Amniotic stem cell (primary cell): ENCODE results near the gene RNF150.

Experiments
- DNase-seq: peaks from one replicate; lab custom pipeline; 2025; lab: John Stamatoyannopoulos, UW

Gene RNF150

DNA sequence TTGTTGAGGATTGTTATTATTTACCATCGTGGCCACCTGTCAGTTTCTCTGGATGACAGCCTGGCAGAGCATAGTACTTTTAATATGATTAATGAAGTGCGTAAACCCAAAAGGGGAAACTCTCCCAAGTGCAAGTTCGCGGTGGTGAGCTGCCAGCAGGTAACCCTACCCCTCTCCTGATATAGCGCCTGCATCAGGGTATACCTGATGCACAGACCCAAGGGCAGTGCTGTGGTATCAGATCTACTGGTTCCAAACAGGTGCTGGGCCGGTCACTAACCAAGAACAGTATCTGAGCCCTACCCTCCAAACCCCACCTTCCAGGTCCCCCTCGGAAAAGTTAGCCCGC is 1.6 kb downstream of the RNF150 start:
- DNase-seq, result no peak

DNA sequence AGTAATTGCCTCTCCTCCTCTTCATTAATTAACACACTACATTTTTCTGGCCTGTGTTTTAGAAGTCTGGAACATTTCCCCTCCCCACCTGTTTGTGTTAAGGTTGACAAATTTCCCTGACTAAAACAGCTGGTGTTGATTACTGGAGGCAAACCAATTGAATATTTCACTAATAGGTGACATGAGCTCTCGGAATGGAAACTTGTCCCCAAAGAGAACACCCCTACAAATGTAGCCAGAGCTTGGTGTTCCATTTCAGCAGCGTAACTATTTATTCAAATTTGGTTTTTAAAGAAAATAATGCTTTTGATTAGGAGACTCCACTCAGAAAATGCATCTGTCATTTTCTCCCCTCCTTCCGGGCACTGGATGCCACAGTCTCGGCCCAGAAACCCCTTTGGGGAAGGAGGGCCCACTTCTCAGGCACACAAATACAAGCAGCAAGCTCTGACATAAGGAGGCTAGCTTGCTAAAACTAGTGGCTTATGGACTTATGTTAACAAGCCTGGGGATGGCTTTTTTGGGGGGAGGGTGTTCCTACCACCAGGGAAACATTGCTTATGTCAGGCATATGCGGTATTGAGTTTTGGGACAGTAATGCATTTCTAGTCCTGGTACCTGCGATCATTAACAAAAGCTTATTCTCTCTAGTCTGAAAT is 2.2 kb downstream of the RNF150 start:
- no peak for DNase-seq

DNA sequence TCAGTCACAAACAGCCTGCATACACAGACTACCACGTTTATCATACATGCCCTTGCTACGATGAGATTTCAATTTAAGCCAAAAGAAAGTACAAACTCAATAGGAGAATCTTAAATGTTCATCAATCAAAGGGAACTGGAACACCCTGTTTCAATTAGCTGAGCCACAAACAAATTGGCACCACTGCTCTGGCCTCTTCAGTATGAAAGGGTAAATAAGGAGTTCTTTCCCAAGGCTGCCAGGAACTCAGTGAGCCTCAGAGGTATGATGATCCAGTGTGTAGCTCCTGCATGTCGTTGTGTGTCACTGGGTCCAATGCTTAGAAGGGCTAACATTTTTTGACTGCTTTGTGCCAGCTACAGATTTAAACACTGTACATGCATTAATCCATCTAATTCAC is 5.4 kb downstream of the RNF150 start:
- DNase-seq, result no peak

DNA sequence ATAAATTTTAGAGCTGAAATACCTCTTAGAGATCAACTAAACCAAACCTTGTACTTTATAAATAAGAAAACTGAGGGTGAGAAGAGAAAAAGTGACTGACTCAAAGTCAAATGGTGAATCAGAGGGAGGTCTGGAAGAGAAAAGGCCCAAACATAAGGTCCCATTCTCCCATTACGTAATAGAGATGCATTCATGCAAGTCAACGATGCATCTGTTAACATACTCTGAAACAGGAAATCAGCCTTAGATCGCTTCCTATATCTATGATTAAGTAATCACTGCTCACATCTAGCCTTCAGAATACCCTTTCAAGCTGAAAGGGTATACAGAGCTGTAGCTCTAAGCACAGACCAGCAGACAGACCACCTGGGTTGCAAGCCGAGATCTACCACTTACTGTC is 6.5 kb downstream of the RNF150 start:
- DNase-seq, result no peak

DNA sequence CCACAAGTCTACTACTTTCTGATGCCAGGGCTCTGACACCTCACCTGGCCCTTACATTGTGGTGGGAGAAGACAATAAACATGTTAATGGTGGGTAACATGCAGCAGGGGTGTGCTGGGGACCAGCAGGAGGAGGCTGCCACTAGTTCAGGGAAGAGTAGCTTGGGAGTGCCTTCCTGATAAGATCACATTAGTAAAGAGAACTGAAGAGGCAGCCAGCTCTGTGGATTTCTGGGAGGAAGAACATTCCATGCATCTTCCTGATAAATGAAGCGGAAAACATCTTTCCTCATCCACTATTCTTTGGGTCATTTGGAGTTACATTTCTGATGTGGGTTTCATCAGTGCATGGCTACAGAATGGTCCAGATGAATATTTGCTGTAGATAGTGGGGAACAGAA is 9.0 kb downstream of the RNF150 start:
- no peak for DNase-seq

DNA sequence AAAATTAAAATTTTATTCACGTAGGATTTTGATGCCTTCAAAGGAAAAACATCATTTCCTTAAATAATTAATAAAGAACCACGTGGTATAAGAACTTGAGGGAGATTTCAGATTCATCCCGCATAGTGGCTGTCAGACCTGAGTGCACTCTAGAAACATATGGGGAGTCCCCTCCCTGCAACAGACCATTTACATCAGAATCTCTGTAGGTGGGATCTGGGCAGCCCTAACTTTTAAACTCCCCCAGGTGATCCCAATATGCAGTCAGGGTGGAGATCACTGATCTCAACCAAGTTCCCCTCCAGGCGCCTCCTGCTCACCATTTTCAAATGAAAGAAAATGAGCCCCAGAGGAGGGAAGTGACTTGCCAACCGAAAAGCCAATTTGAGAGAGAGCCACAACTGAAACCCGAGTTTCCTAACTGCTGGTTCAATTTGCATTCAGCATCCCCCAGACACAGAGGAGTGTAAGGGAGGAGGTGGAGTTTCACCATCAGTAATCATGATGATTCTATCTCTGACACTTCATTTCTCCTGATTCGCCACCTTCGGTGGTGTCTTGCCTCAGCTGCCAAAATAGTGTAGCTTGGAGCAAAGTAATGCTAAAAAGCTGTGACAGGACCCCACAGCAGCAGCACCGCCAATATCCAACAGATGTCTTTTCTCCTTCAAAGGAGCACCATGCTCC is 11.4 kb downstream of the RNF150 start:
- DNase-seq, result no peak

DNA sequence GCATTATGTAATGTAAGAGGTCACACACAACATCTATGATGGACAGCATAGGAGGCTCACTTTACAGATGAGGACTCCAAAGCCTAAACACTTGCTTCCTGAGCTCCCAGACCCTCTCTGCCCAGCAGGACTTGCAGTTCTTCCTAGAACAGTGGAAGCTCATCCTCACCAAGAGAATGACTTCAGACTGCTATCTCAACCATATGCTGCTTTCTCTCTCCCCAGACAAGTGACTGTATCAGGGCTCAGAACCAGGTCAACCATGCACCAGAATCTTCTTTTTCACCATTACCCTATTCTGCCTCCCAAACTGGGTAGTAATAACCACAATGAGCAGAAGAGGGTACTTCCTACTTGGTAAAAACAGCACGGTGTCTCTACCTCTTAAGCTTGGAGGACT is 12.2 kb downstream of the RNF150 start:
- DNase-seq, result no peak

DNA sequence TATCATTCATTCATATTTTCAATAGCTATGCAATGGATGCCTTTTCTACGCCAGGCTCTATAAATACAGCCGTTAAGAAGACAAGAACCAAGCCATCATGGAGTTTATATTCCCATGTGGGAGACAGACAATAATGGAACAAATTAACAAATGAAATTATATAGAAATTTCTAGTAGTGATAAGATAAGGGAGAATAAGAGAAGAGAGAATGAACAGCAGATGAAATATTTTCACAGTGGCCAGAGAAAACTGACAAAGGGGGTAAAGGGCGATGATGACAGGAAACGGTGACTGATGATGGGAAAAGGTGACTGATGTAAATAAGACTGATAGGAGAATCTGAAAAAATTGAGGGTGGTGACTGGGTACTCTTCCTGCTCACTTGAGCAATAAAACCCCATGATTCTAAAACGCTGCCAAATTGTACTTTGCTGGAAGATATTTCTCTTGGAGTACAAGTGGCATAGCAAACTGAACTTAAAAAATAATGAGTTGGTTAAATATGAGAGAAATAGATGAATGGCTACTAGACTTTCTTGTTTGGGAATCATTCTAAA is 13.2 kb downstream of the RNF150 start:
- DNase-seq, result no peak

DNA sequence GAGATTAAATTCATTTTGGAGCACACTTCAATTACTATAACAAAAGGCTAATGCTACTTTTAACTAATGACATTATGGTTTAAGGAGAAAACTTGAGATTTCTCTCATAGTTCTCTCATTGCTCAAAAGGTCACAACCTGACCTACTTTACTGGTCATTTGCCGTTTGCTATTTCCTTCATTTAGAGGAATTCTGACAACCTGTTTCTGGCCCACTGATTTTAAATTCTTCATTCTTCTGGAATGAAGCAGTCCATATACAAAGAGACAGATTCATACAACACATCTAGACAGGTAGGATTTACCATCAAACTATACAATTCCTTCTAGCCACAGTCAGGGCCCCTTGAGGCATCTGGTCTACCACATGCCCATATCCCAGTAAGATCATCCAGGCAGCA is 14.2 kb downstream of the RNF150 start:
- no peak for DNase-seq

DNA sequence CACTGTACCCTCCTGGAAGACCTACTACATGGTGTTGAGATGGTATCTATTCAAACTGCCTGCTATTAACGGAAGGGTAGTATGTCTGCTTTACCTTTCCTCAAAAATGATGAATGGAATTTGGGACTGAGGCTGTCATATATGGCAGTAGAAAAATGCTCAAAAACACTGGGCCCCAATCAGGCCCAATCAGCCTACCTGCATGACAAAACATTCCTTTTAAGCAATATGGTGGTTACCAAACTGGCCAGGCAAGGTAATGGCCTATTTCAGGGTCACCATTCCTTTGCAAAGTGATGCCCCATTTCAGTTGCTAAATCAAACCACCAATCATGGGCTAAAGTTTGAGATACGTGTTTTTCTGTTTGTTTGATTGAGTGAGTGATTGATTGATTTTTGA is 14.9 kb downstream of the RNF150 start:
- no peak for DNase-seq

DNA sequence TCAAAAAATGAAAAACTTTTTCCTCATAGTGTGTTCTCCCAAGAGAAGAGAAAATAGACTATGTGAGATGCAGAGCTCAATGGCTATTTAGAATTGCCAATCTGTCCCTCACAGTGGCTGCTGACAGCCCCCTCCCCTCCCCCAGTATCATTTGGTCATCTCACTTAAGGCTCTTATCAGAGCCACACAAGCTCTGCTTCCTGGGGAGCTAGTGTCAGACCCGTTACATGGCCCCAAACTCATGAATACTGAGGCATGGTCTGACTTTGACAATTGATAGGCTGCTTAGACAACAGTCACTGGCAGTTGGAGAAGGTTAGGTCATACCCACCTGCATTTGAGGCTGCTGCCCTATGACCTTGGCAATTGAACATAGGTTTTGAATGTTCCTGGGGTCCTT is 15.3 kb downstream of the RNF150 start:
- no peak for DNase-seq

DNA sequence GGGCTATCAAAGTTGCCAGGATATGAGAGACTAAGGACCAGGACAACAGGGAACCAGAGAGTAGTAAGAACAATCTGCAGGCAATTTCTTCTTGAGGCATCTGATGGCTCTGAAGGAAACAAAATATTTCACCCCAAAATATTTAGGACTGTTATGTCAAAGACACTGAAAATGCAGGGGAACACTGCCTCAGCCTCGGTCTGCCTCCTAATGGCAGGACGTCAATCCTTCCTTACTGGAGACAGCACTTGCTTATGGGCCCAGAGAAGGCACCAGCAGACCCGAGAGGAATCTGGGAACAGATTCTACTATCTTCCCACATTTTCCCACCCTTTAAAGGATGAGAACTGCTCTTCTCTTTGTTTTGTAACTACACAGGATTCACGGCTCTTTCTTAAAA is 23.3 kb downstream of the RNF150 start:
- no peak for DNase-seq

DNA sequence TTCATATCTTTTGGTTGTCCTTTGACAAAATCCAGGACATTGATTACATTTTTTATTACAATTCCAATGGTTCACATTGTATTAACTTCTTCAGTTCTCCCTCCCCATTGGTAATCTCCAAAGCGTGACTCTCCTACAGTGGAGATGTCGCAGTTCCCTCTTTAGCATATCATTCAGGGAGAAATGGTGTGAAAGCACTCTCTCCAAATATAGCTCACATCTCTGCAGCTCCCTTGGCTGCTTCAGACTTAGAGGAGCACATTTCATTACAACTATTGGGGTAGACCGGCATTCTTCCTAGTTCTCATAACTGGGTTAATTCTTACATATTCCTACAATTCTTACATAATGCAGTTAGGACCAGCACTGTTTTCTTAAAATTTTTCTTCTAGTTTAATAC is 25.3 kb downstream of the RNF150 start:
- DNase-seq, result no peak

DNA sequence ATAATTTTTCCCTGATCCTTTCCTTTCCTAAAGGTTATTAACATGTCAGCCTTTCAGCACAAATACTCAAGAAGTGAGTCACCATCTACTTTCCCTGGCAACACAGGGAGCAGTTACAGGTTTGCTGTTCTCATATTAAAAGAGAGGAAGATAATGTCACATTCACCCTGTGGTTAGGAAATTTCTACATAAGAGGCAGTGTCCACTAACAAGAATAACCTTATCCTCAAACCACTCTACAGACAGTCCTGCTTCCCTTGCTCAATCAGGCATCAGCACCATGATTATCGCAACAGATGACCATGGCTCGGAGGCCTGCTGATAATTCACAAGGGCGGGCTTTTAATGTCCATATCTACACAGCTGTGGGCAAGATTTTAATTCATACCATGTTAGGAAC is 30.9 kb downstream of the RNF150 start:
- DNase-seq, result no peak

DNA sequence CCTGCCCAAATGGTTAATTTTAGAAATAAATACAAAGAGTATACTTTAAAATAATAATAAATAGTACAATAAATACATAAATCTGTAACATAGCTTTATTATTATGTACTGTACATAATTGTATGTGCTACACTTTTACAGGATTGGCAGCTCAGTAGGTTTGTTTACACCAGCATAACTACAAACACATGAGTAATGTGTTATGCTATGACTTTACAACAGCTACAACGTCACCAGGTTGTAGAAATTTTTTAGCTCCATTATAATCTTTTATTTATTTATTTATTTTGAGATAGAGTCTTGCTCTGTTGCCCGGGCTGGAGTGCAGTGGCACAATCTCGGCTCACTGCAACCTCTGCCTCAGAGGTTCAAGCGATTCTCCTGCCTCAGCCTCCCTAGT is 31.8 kb downstream of the RNF150 start:
- no peak for DNase-seq

DNA sequence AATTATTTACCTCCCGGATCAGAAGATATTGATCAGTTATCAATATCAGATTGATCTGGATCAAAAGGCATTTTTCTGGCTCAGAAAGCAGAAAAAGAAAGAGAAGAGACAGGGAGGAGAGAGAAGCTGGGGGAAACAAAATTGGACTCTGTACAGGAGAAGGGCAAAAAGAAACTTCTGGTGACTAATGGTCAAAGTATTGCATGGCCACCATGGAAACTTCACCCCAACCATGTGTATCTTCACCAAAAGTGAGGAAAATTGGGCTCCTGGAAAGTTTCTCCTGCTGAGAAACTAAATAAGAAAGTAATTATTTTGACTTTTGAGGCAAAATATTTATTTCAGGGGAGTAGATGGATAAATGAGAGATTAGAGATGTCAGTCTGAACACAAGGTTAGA is 33.9 kb downstream of the RNF150 start:
- no peak for DNase-seq

DNA sequence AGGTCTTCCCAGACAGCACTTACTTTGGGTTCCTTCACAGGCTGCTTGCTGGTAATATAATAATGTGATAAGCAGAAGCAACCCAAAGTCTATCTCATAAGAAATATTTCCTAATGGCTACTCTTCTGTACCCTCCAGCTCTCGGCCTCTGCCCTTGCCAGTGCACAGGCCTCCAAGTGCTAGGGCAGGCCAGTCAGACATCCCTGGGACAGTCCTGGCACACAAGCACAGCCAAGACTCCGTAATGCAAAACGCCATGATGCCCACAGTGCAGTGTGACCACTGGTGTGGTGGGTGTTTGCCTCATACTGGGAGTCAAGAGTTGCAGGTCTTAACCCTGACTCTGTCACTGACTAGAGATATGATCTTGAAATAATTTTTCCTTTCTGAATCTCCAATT is 35.1 kb downstream of the RNF150 start:
- no peak for DNase-seq

DNA sequence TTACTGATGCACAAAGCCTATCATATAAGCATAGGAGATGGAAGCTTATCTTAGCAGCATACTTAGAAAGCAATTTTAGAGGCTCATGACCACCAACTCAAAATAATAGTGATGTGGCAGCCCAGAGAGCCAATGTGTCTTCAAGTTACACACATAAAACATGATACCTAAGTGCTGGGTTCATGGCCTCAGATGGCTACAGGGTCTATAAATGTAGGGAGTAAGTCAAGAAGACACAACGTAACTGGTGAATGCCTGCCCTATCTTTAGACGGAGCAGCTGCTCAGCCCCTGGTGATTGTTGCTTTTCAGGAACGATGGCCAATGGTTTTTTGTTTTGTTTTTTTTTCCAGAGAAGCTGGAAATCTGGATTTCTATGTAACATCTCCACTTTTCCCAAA is 42.8 kb downstream of the RNF150 start:
- DNase-seq, result no peak

DNA sequence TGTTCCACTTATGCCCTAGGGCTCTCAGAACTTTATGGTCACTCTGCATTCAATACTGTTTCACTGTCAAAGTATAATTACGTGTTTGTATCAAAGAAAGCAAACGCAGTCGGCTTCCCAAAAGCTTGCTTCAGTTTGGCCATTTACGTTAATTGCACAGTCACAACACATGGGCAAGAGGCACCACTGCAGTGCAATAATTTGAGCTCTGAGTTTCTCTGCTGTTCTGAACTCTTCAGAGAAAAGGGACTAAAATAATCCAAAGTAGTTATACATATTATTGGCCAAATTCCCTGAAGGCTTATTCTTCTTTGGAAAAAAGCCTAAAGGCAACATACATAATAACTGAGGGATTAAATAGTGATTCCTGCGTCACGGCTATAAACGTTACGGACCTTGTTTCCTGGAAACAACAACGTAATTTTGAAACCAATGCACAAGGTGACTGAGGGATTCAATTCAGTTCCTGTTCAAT is 51.3 kb downstream of the RNF150 start:
- no peak for DNase-seq

DNA sequence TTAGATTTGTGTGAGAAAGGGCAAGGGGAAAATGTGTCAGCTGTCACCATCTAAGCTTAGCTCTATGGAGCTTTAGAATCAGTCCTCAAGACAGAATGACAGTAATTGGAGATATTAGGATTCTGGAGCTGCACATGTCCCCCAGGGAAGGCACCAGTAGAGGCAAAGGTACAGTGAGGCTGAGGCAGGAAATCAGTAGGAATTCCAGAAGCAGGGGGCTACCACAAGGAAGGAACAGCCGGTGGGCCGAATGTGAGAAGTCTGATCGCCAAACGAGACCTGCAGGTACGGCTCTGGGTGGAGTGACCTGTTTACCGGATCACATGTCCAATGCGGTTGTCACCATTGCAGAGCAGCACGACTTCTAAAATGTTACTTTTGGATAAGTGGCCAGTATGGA is 52.6 kb downstream of the RNF150 start:
- no peak for DNase-seq

DNA sequence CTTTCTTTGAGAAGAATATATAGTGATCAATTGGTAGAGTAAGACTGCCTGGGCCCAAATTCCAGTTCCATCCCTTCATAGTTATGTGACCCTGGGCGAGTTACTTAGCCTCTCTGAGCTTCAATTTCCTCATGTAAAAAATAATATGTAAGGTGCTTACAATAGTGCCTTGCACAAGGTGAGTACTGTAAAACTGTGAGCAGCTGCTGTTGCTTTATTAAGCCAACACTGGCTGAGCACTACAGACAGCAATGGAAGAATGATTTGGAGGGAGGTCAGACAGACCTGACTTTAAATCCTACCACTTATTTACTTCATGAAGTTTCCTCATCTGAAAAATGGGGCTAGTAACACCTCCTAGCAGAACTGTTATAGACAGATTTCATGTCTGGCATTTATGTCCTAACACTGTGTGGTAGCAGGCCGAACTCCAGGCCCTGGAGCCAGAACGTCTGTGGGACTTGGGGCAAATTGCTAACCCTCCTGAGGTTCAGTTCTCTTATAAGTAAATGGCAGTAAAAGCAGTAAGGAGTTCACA is 53.8 kb downstream of the RNF150 start:
- no peak for DNase-seq

DNA sequence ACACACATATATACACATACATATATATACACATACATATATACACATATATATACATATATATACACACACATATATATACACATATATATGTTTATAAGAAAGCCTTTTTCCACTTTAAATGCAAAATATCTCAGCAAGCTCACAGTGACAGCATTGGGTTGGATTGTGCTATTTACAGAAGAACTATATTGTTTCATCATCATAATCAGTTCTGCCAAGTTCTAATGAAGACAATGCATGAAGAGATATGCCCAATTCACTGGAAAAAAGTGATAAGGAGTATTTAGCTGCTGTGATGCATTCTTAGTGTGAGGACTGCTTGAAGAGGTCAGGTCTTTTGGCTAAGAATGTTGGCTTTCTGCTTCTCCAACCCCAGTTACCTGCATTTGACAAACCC is 54.4 kb downstream of the RNF150 start:
- DNase-seq, result no peak

DNA sequence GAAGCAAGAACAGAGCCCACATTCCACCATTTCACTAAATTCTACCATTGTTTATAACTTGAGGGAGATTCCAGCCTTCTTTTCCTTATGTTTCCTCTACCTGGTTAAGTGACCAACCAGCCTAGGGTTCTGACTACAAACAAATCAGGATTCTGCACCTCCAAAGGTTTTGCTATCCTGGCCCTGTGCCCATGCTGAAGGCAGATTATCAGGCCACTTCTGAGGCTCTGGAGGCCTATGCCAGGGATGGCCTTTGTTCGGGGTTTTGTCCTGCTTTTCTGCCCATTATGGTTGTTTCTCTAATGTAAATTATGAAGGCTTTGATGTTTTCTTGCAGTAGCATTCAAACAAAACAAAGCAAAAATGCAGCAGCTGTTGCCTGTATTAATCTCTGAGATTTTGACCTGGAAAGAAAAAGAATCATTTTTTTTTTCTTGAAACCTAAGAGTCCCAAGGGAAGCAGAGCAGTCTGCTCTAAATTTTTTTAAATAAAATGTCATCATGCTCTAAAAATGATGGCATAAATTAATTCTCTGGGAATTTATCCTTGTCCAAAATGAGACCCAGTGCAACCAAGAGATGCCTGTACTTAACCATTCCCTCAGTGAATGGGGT is 55.6 kb downstream of the RNF150 start:
- no peak for DNase-seq
